DOHH2 (cell line): ENCODE data around the gene CMSS1.

Experiments
- CTCF ChIP-seq: fragments of 200-600 bp; sonication (generic); IDR thresholded peaks from one replicate; pipeline ENCODE4 v1.5.1; 2014; ENCODE audit warnings: antibody characterized with exemption, mild to moderate bottlenecking, low read depth, low read length; ENCODE audit not compliant: poor library complexity, severe bottlenecking
- EZH2phosphoT487 ChIP-seq: fragments of 200-600 bp; sonication (generic); IDR thresholded peaks from 2 replicates; pipeline ENCODE4 v1.6.1; 2017; ENCODE audit warnings: borderline replicate concordance, mild to moderate bottlenecking, antibody characterized with exemption, low read length, moderate library complexity, mixed read lengths

GRCh38 chr3:99872923-99873254 lies 55.2 kb downstream of the CMSS1 start:
- no peak for TF ChIP-seq CTCF
- no peak for TF ChIP-seq EZH2phosphoT487
